A549 (cell line): ENCODE measurements around the gene INSIG1. TPM values are rescaled to one million over a fixed set of nuclear protein-coding genes. Genes with fewer than 3 reads are reported as not detected.

Source experiments
- ATAC-seq, 2 experiments: fragments of 200-7000 bp in 1 of 2; fragments of >200 bp in 1 of 2; cut with Nextera tagmentation in 1 of 2; cut with Tn5 transposase in 1 of 2; 3 replicates each; pipeline versions ENCODE4 v1.8.0 to v1.9.1; 2018 to 2020; ENCODE audit warnings: mild to moderate bottlenecking in 1 of 2, moderate library complexity in 1 of 2
- CTCF ChIA-PET: fragments of 300-600 bp; sonication (Branson Sonifier 250); formaldehyde crosslinking; extraction: SDS; loops from one replicate; lab custom pipeline; 2021; ENCODE audit warnings: antibody characterized with exemption, inconsistent platforms; lab: Yijun Ruan, JAX
- POLR2A ChIA-PET: fragments of 350-600 bp; formaldehyde crosslinking; extraction: SDS; loops from one replicate; lab custom pipeline; 2021; ENCODE audit warnings: antibody characterized with exemption, inconsistent platforms; lab: Yijun Ruan, JAX
- DNase-seq, 2 experiments: peaks; one replicate each; pipeline versions ENCODE4 v3.0.0 to v3.0.0-alpha.2; 2011 to 2016; ENCODE audit warnings: low read depth in 1 of 2, low spot score in 1 of 2
- FAIRE-seq: peaks from 2 replicates; lab custom pipeline; 2011; peaks lifted over from hg19 to GRCh38; lab: Jason Lieb, UNC
- H3K27ac ChIP-seq, 2 experiments: fragments of >200 bp; sonication (Bioruptor Twin); formaldehyde crosslinking; 3 replicates each; pipeline ENCODE4 v1.5.1; 2016 to 2017
- H3K4me1 ChIP-seq: fragments of >200 bp; sonication (Bioruptor Twin); formaldehyde crosslinking; 3 replicates; pipeline ENCODE4 v1.6.1; 2016
- H3K4me2 ChIP-seq: fragments of >200 bp; sonication (Bioruptor Twin); formaldehyde crosslinking; 3 replicates; pipeline ENCODE4 v1.6.1; 2016
- H3K4me3 ChIP-seq: fragments of >200 bp; sonication (Bioruptor Twin); formaldehyde crosslinking; 3 replicates; pipeline ENCODE4 v1.5.1; 2016
- H3K9me3 ChIP-seq: fragments of >200 bp; sonication (Bioruptor Twin); formaldehyde crosslinking; 3 replicates; pipeline ENCODE4 v1.6.1; 2016
- BHLHE40 ChIP-seq: IDR thresholded peaks from 2 replicates; pipeline ENCODE4 v1.6.1; 2012; ENCODE audit warnings: low read depth, low read length, inconsistent platforms
- EP300 ChIP-seq, 2 experiments: fragments of >200 bp; sonication (Bioruptor Twin); formaldehyde crosslinking; IDR thresholded peaks; 2 replicates in 1 of 2; 3 replicates in 1 of 2; pipeline ENCODE4 v1.6.1; 2016 to 2017
- FOSL2 ChIP-seq, 2 experiments: fragments of 450-650 bp in 1 of 2; fragments of >200 bp in 1 of 2; sonication (Bioruptor Twin) in 1 of 2; formaldehyde crosslinking; IDR thresholded peaks; 2 replicates each; pipeline versions ENCODE4 v1.5.0 to v1.6.1; 2016 to 2020; ENCODE audit warnings: mild to moderate bottlenecking in 1 of 2, moderate library complexity in 1 of 2
- HDAC2 ChIP-seq: fragments of 200-600 bp; sonication (generic); IDR thresholded peaks from 2 replicates; pipeline ENCODE4 v1.6.1; 2016
- HEYL ChIP-seq: fragments of 250-450 bp; sonication (Bioruptor Pico); IDR thresholded peaks from 2 replicates; pipeline ENCODE4 v1.8.0; 2021; ENCODE audit warnings: mild to moderate bottlenecking, moderate library complexity
- KDM1A ChIP-seq: fragments of 200-600 bp; sonication (generic); IDR thresholded peaks from 2 replicates; pipeline ENCODE4 v1.6.1; 2016; ENCODE audit warnings: low read depth, mild to moderate bottlenecking
- MAZ ChIP-seq: fragments of 150-350 bp; IDR thresholded peaks from 2 replicates; pipeline ENCODE4 v1.6.1; 2014; ENCODE audit warnings: antibody characterized with exemption, low read depth, low read length, borderline replicate concordance
- NPAS2 ChIP-seq: fragments of 250-450 bp; sonication (Bioruptor Pico); IDR thresholded peaks from 2 replicates; pipeline ENCODE4 v1.8.0; 2022; ENCODE audit warnings: mild to moderate bottlenecking, moderate library complexity, borderline replicate concordance
- POLR2A ChIP-seq: IDR thresholded peaks from 2 replicates; pipeline ENCODE4 v1.6.1; 2012; ENCODE audit warnings: mild to moderate bottlenecking, low read length
- POLR2AphosphoS2 ChIP-seq: conservative IDR thresholded peaks from 2 replicates; pipeline ENCODE4 v1.6.1; 2012; ENCODE audit warnings: low read length, improper control_type of control experiment, inconsistent platforms
- RCOR1 ChIP-seq: fragments of 150-350 bp; IDR thresholded peaks from 2 replicates; pipeline ENCODE4 v1.6.1; 2014; ENCODE audit warnings: antibody characterized with exemption, low read length, low read depth
- RNF2 ChIP-seq: fragments of 200-600 bp; sonication (generic); IDR thresholded peaks from 2 replicates; pipeline ENCODE4 v1.6.1; 2016; ENCODE audit warnings: low read depth, mild to moderate bottlenecking, antibody characterized with exemption, moderate library complexity, borderline replicate concordance
- SMC3 ChIP-seq: fragments of >200 bp; sonication (Bioruptor Twin); formaldehyde crosslinking; IDR thresholded peaks from 3 replicates; pipeline ENCODE4 v1.6.1; 2018; ENCODE audit warnings: inconsistent platforms
- USF2 ChIP-seq: fragments of 450-650 bp; IDR thresholded peaks from 2 replicates; pipeline ENCODE4 v1.6.1; 2014; ENCODE audit warnings: antibody characterized with exemption
- ZC3H11A ChIP-seq: fragments of 450-650 bp; IDR thresholded peaks from 2 replicates; pipeline ENCODE4 v1.6.1; 2014; ENCODE audit warnings: antibody characterized with exemption, mild to moderate bottlenecking
- ZFP36 ChIP-seq: fragments of 450-650 bp; IDR thresholded peaks from 2 replicates; pipeline ENCODE4 v1.6.1; 2014; ENCODE audit warnings: borderline replicate concordance; ENCODE audit not compliant: partially characterized antibody
- WGBS: methylation state at CpG from one replicate; pipeline ENCODE4 v1.1.6; 2017; ENCODE audit errors: missing lambda C conversion rate; 5-methylcytosine and 5-hydroxymethylcytosine counted together
- polyA plus RNA-seq, 4 experiments: library from polyadenylated mRNA; depleted of rRNA in 3 of 4; stranded (reverse); fragments of >200 nt; fragmentation: RNase III in 1 of 4; extraction: RNeasy Plus Mini Kit Qiagen cat#74134 plus additional on column Dnase treatment in 1 of 4; gene quantifications; 2 replicates in 3 of 4; 3 replicates in 1 of 4; pipeline ENCODE4 v1.2.3, GENCODE V29; 2011 to 2017
- TF ChIP-seq, protein P1 (sequence below): fragments of 200-600 bp; sonication (generic); IDR thresholded peaks from 2 replicates; pipeline ENCODE4 v1.6.1; 2016; ENCODE audit warnings: antibody characterized with exemption, mild to moderate bottlenecking, moderate library complexity
- TF ChIP-seq, protein P2 (sequence below): fragments of >200 bp; sonication (Bioruptor Twin); formaldehyde crosslinking; IDR thresholded peaks from 3 replicates; pipeline ENCODE4 v1.6.1; 2016
- TF ChIP-seq, protein P3 (sequence below): fragments of >200 bp; sonication (Bioruptor Twin); formaldehyde crosslinking; IDR thresholded peaks from 2 replicates; pipeline ENCODE4 v1.6.1; 2016

INSIG1 gene
- polyA plus RNA-seq, 2 of the 4 experiments (the other 2 are of a cell fraction): 19.7 to 33.4 TPM

DNA sequence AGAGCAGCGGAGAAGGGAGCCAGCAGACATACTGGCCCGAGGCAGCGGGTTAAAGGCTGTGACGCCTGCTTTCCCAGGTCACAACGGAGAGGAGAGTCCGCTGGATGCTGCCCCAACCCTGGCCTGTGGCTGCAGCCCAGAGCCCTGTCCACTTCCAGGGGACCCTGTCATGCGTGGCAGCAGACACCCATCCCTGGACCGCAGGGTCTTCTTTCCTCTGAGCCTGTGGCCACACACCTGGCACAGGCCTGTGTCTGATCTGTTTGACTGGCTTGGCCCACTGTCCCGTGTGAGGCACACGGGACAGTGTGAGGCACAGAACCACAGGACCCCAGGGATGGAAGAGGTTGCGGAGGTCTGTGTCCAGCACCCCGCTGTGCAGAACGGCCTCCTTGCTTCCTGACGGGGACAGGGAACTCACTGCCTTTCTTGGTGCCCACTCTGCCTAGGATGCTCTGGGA lies 42.4 kb downstream of the INSIG1 start:
- WGBS: 41% methylated on average over 14 of the region's 14 CpGs
- H3K9me3 ChIP-seq: no peaks in the 10 kb centered on the region
- no peak for FAIRE-seq
- POLR2A ChIA-PET: no interaction called here
- CTCF ChIA-PET: no interaction called here
- TF ChIP-seq, protein P1, sequence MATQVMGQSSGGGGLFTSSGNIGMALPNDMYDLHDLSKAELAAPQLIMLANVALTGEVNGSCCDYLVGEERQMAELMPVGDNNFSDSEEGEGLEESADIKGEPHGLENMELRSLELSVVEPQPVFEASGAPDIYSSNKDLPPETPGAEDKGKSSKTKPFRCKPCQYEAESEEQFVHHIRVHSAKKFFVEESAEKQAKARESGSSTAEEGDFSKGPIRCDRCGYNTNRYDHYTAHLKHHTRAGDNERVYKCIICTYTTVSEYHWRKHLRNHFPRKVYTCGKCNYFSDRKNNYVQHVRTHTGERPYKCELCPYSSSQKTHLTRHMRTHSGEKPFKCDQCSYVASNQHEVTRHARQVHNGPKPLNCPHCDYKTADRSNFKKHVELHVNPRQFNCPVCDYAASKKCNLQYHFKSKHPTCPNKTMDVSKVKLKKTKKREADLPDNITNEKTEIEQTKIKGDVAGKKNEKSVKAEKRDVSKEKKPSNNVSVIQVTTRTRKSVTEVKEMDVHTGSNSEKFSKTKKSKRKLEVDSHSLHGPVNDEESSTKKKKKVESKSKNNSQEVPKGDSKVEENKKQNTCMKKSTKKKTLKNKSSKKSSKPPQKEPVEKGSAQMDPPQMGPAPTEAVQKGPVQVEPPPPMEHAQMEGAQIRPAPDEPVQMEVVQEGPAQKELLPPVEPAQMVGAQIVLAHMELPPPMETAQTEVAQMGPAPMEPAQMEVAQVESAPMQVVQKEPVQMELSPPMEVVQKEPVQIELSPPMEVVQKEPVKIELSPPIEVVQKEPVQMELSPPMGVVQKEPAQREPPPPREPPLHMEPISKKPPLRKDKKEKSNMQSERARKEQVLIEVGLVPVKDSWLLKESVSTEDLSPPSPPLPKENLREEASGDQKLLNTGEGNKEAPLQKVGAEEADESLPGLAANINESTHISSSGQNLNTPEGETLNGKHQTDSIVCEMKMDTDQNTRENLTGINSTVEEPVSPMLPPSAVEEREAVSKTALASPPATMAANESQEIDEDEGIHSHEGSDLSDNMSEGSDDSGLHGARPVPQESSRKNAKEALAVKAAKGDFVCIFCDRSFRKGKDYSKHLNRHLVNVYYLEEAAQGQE: no peak
- TF ChIP-seq POLR2AphosphoS2 (no peak), HEYL (CRISPR knock-in tag) (no peak), RCOR1 (no peak), RNF2 (no peak), MAZ (no peak), BHLHE40 (no peak), ZC3H11A (no peak), ZFP36 (no peak), NPAS2 (no peak), USF2 (no peak), SMC3 (no peak), POLR2A (no peak)
- TF ChIP-seq, protein P2, sequence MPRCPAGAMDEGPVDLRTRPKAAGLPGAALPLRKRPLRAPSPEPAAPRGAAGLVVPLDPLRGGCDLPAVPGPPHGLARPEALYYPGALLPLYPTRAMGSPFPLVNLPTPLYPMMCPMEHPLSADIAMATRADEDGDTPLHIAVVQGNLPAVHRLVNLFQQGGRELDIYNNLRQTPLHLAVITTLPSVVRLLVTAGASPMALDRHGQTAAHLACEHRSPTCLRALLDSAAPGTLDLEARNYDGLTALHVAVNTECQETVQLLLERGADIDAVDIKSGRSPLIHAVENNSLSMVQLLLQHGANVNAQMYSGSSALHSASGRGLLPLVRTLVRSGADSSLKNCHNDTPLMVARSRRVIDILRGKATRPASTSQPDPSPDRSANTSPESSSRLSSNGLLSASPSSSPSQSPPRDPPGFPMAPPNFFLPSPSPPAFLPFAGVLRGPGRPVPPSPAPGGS: no peak
- TF ChIP-seq, protein P3, sequence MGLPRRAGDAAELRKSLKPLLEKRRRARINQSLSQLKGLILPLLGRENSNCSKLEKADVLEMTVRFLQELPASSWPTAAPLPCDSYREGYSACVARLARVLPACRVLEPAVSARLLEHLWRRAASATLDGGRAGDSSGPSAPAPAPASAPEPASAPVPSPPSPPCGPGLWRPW: no peak
- DNase-seq: no peak
- no peak for ATAC-seq
- no peaks in the 10 kb centered on the region for H3K4me1 ChIP-seq
- H3K27ac ChIP-seq: no peak overlapping the region
- no peak overlapping the region for H3K4me3 ChIP-seq
- H3K4me2 ChIP-seq: no peak overlapping the region

DNA sequence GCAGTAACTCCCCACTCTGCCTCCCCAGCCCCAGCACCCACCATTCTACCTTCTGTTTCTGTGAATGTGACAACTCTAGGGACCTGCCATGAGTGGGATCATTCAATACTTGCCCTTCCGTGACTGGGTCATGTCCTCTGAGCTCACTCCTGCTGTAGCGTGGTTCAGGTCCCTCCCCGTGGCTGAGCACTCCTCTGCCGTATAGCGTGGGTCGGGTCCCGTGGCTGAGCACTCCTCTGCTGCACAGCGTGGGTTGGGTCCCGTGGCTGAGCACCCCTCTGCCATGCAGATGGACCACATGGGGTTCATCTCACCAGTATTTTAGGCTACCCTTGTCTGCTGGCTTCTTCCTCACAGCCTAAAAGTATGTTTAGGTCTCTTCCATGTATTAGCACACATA lies 43.0 kb downstream of the INSIG1 start:
- ATAC-seq (no peak), DNase-seq (no peak), FAIRE-seq (no peak)
- no peak for TF ChIP-seq KDM1A
- no peak for TF ChIP-seq HEYL (CRISPR knock-in tag)
- TF ChIP-seq FOSL2 (IDR thresholded peaks at IDR 0.05): no peak
- TF ChIP-seq FOSL2 (CRISPR knock-in tag; IDR thresholded peaks at IDR 0.05): no peak
- no peak for TF ChIP-seq HDAC2
- TF ChIP-seq EP300 (IDR thresholded peaks at IDR 0.05): no peak
- Histone ChIP-seq H3K27ac (no peak overlapping the region), H3K9me3 (no peaks in the 10 kb centered on the region), H3K4me3 (no peak overlapping the region), H3K4me1 (no peaks in the 10 kb centered on the region), H3K4me2 (no peak overlapping the region)
- ChIA-PET POLR2A (no interaction called here), CTCF (no interaction called here)
- 22% methylated on average over 9 of the region's 9 CpGs for WGBS
